Inferior parietal cortex (tissue), 1 donor: ENCODE measurements around the gene DELE1.

Experiments
- DNase-seq: peaks from one replicate; pipeline ENCODE4 v3.0.0-alpha.2; 2016; ENCODE audit errors: extremely low spot score

Gene DELE1, protein sequence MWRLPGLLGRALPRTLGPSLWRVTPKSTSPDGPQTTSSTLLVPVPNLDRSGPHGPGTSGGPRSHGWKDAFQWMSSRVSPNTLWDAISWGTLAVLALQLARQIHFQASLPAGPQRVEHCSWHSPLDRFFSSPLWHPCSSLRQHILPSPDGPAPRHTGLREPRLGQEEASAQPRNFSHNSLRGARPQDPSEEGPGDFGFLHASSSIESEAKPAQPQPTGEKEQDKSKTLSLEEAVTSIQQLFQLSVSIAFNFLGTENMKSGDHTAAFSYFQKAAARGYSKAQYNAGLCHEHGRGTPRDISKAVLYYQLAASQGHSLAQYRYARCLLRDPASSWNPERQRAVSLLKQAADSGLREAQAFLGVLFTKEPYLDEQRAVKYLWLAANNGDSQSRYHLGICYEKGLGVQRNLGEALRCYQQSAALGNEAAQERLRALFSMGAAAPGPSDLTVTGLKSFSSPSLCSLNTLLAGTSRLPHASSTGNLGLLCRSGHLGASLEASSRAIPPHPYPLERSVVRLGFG

DNA sequence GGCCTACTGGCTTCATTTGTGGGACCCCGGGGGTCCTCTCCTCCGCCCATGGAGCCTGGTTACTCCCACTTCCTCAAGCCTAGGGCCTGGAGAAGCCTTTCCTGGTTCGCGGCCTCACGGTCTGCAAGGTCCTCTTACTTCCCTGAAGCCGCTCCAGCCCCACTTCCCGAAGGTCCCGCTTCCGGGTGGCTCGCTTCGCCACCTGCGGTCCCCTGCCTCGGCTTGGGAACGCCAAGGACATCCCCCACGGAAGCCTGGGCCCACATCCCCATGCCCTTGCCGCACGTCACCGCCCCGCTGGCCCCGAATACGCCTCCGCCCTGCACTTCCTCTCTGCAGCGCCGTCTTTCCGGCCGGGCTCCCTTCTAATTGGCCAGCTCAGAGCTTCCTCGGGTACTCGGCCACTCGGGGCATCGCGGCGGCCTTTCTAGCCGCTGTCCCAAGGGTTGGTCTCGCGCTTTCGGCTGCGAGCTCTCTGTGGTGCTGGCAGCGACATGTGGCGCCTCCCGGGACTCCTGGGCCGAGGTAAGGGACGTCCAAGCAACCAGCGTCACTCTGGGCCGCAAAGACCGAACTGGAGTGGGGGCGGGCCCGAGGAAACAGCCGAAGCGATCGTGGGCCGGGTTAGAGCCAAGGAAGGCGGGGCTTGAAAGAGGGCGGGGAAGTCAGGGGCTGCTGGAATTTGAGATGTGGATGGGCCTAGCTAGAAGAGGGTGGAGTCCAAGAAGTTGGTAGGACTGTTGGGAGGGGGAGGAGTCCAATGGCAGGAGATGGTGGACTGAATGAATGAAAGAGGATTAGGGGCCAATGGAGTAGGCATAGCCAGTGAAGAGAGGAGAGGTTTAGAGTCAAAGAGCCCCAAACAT lies at the start of gene DELE1:
TSS of gene DELE1 (plus strand) at position 424 of the 866 bp plus-strand sequence. CDS start at position 495, 71 bp downstream.
- DNase-seq = peak; percentile 95

DNA sequence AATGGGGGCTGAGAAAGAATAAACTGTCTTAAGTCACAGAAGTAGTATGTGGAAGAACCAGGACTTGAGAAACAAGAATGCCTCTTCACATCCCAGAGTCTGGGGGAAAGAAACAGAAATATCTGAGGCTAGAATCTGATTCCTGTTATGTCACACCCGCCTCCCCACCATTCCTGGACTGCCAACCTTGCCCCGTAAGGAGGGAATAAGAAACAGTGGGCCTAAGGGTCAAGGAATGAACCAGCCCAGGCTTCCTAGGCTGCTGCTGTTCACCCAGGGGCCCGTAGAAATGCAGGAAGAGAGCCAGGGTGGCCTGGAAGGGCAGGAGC lies 49.8 kb upstream of the DELE1 start:
- DNase-seq = no peak

DNA sequence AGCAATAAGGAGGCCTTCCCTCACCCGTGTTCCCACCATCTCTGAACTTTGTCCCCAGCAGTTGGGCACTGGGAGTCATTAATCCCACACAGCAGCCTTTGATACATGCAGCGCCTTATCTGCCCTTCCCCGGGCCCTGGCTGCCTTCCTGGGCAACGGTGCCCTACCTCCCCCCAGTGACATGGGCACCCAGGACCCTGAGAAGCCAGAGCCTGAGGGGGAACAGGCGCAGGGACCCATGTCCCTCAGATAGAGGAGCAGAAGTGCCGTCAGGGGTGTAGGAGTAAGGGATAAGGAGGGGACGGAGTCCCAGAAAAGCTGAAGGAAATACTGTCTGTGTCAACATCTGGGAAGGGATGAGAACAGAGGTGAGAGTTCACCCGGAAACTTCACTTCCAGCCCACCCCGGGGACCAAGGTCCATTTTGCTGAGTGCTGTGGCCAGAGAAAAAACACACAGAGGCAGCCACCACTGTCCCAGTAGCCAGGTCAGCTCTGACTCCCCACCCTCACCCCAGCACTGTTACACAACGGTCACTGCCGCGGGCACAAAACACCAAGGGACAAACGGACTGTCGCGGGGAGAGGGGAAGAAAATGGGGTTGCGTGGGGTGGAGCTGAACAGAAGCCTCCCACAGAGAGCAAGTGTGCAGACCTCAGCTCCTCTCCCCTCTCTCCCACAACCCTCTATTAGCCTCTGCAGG lies 49.3 kb upstream of the DELE1 start:
- DNase-seq = no peak

DNA sequence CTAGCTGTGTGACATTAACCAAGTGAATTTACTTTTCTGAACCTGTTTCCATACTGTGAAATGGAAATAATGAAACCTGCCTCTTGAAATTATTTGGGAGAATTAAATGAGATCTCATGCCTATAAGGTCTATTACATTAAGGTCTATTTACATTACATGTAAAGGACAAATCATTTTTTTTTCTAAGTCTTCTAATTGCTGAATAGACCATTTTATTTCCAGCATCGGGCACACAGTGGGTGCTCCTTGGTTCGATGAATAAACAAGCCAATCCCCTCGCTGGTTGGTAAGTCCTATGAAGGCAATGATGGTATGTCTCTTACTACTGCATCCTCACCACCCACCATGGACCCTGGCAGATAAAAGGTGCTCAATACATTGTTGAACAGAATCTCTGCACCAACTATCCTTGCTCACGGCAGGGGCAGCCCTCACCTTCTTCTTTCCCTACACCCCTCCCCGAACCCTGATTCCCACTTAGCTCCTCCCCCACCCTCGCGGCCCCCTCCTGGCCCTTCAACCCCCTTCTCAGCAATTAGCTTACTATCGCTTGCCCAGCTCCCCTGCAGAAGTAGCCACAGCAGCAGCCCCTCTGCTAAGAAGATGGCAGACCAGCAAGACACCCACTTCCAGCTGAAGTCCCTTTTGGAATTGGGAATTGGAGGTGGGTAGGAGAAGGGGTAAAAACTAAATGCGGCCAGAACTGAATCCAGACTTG lies 48.5 kb upstream of the DELE1 start:
- DNase-seq = no peak

DNA sequence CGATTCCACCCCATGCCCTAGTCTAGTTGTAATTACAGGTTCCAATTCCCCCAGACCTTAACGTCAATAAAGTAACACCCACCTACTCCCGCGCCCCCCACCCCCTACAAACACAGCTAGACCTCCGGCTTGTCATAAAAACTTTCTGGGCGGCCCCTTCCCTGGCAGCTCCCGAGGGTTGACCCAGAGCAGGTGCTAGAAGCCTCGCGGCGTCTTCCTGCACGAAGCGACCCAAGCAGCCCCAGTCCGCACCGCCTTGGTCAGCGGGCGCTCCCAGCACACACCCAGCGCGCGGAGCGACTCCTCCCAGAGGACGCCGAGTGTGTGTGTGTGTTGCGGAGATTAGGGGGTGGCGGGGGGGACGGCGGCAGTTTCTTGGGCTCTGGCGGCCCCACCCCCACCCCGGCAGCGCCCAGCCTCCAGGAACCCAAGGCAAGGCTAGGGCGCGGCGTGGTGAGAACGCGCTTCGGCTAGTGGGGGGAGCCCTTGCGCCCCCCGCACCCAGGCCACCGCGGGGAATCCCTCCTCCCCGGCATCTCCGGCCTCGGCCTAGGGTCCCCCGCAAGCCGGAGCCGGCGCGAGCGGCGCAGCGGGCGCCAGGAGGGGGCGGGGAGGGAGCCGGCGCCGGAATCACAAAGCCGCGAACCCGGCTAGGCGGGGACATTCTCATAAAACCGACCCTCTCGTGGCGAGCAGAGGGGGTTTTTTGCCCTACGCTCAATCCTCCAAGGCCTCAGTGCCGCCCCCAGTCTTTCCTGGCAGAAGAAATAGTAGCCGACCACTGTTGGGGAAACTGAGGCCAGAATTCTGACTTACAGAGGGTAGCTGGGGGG lies 47.7 kb upstream of the DELE1 start:
- no peak for DNase-seq

DNA sequence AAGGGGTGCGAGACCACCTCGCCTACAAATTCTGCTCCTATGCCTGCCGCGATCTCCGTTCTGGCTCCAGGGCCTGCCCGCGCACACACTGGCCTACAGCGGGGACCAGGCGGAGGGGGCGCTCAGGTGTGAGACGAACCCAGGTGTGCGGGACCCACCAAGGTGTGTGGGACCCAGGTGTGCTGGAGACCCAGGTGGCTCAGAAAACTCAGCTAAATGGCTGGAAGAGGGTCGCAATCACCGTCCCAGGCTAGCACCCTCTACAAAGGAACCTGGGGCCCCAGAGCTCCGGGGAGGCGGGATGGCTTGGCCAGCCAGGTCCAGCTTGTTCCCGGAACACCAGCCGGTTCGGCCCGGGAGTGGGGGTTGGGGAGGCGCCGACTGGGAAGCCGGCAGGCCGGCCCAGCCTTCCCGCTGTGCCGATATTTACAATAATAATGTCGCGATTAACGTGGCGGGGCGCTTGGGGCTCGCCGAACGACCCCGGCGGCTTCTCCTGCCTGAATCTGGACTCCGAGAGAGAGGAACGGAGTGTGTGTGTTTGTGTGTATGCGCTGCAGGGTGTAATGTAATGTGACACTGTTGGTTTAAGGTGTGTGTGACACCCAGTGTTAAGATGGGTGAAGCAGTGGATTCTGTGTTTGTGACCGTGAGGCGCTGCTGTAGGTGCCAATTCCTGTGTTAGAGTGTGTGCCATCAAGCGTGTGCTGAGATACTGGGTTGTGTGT lies 46.9 kb upstream of the DELE1 start:
- DNase-seq = no peak

DNA sequence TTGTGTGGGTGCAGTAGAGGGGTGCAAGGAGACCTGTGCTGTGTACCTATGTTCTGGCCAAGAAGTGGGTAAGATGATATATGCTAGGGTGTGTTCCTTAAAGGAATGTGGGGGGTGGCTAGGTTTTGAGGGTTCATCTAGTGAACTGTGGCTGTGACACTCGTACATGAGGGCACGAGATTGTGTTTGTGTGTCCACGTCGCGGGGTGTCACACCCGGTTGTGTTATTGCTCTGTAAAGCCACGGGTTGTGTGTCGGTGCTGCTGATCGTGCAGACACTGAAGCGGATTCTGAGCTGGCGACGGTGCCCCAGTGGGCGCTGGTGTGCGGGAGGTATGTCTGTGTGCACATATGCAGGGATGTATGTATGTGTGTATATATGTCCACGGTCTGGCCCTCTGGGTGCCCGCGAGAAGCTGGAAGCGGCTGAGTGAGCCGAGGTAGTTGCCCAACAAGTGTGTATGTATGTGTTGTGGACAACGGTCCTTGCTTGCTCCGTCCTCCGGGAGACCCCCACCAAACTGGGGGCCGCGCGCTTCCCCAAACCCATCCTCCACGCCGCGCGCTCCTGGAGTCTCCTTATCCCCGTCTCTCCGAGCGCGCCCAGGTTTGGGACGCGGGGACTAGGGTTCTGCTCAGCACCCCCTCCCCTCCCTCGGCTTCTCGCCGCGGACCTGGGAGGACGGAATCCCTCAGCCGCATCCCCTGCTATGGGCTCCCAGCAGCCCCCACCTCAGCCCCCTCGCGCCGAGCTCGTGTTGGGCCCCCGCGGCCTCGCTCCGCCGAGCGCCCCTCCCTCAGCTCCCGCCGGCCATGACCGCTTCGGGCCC lies 46.1 kb upstream of the DELE1 start:
- DNase-seq = no peak

DNA sequence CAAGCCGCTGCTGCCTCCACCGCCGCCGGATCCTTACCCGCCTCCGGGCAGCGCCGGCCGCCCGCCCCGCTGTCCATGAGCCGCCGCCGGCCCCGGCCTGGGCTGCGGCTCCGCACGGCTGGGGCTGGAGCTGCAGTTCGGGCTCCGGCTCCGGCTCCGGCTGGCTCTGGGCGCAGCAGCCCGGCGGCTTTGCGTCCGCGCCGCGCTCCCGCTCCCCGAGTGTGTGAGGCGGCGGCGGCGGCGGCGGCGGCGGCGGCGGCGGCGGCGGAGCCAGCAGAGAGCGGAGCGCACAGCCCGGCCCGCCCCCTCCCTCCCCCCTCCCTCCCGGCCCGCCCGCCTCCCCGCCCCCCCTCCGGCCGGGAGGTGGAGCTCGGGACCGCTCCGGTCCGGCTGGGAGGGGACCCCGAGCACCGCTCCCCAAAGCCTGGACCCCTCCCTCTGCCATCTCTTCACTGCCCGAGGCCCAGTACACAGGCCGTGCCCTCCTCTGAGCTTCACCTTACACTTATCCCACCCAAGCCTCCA lies 45.4 kb upstream of the DELE1 start, which contains the start of gene PCDH1:
TSS of gene PCDH1 (minus strand) at position 225 of the 525 bp plus-strand sequence. CDS start at position 77, 148 bp downstream.
- DNase-seq = no peak

DNA sequence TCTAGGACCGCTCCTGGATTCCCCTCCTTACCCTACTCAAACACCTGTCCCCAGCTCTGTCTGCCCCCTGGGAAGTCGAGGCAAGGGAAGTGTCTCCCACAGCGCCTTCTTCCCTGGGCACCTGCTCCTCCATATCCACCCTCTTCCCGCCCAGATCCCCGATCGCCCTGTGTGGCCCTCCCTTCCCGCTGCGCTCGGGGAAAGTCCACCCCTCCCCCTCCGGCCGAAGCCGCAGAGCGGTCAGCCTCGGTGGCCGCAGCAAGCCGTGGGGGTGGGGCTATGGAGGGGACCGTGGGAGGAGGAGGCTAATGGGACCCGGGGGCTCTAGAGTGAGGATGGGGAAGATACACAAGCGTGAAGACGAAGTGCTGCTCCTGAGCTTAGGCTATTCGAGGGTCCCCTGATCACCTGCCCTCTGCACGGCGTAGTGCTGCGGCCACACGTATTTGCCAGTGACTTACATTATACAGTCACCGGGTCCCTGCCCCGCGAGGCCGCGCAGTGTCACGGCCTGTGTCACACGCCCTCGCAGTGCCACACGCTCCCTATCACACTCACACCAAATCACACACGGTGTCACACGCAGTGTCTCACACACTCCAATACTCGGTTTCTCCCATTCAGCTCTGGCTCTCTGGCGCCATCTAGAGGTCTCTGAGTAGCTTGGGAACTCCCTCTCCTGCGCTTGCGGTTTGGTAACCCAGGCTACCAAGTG lies 44.8 kb upstream of the DELE1 start:
- peak; percentile 100 for DNase-seq

DNA sequence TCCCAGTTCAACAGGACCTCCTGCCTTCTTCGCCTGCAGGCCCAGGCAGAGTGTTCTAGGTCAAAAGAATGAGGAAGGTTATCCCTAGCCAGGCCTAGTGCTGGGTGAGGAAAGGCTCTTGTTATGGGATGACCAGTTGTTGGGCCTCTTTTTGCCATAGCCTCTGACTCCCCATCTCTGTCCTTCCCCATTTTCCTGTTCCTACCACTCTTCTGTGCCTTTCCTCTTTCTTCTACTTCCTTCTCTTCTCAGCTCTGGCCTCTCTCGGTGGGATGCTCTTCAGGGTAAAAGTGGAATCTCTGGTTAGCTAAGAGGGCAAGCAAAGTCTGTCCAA lies 44.3 kb upstream of the DELE1 start:
- no peak for DNase-seq

DNA sequence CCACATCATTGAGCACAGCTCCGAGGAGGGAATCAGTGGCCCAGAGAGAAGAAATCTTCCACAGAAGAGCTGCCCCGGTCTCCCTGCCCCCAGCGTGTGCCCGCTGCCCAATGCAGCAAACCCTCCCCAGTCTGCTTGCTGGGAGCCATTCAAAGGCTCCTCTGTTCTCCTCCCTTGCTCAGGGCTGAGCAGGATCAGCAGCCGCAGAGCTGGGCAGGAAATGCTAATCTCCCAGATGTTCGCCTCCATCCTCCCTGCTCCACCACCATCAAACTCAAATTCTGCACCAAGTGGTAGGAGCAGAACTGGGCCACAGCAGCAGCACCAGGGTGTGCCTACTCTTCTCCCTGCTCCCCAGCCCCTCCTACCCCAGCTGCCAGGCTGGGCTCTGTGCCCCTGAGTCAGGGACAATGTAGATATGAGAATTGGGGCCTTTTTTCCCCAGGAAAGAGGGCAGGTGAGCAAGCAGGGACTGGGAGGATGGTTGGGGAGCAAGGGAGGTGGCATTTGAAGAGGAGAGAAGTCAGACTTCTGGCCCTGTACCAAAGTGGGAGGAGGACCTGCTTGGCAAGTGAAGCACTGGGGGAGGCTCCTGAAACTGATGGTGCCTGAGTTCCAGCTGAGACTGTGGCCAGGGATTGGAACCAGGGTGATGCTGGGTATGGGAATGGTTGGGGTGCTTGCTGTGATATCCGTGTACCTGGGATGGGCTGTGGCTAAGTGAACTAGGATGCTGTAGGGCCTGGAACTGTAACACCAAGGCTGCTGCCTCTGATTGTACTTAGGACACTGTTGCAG lies 43.5 kb upstream of the DELE1 start:
- peak; percentile 67 for DNase-seq

DNA sequence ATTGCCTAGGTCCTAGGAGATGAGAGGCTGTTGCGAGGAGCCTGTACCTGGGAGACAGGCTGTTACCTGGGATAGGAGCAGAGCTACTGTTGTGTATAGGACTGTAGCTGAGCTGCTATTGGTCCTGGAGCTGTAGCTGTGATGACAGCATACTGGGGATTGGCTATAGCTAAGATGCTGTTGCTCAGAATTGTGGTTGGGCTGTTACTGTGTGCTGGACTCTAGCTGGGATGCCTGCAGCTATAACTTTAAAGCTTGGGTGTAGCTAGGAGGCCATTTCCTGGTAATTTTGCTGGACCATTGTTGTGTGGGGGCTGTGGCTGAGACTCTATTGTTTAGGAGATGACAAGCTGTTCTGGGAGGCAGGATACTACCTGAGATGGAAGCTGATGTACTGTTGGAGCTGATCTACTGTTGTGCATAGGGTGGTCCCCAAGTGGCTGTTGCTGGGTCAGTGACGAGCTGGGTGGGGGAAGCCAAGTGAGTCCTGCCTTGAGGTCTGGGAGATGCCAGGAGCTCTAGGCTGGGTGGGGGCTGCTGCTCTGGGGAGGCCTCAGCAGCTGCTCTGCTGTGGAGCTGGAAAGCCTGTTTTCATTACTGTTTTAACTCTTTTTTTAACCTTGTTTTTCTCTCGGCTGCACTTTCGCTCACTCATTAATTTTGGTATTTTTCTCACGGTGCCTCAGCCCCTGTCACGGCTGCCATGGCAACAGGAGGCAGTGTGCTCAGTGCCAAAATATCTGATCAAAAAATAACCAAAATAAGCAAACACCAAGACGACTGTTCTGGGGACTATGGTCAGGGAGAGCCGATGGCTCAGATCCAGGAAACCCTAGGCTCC lies 42.5 kb upstream of the DELE1 start:
- DNase-seq = peak; percentile 52

DNA sequence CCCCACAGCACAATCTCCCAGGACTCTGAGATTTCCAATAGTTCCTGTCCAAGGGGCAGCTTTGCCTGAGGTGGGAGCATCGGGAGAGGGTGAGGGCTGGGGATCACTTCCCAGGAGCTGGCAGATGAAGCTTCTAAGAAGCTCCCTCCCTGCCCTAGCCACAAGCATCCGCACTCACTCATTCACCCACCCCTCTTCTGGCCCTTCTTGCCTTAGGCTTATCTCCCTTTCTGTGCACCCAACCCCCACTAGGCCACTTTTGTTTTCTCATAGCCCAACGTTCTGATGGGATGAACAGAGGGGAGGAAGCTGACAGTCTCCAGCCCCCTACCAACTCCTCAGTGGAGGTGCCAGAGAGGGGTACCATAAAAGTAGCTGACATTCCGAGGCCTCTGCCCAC lies 41.8 kb upstream of the DELE1 start:
- no peak for DNase-seq

DNA sequence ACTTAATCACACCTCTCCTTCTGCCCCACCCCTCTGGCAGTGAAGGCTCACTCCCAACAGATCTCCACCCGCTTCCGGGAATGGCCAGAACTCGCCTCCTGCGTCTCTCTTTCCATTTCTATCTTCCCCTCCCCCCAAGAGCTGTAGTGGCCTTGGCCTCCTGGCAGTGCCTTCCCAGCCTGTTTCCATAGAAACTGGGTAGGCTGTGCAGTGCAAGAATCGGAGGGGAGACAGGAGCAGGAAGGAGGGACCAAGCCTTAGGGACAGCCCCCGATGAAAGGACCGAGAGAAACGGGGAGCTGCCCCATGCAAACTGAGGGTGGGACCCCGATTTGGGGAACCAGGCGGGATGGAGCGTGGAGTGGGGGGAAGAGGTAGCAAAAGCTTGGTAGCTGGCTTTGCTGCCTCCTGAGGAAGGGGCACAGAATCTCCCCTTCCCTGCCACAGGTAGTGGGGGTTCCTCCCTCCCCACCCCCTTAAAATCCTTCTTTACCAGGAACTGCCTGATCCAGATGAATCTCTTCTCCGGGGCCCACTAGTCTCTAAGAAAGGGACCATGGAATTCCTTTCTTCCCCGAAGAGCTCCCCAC lies 41.0 kb upstream of the DELE1 start:
- DNase-seq = peak; percentile 68

DNA sequence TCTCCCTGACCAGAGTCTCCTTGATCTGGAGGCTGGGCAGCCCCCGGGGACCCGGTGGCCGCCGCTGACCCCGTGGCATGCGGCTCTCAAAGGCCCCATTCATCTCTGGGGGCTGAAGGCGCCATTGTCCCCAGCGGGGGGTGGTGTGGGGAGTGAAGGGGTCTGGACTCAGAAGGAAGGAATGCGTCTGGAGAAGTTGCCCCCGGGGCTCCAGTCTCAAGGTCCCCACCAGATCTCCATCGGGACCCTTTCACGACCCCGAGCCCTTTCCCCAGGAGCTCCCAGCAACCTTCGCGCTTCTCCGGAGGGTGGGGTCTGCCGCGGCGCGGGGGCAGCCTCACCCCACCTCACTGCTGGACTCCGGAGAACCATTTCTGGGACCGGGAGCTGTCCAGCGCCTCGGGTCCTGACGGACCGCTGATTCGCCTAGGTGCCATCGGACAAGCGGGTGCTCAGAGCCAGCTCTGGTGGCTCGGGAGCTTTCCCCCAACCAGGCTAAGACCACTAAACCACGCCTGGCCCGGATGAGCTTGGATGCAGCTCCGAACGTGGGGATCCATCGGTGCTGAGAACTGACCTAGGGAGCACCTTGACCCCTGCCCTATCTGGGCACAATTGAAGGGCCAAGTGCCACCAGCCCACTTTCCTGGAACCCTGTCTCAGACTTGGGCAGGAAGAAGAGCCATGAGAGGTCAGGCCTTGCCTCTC lies 40.3 kb upstream of the DELE1 start:
- DNase-seq = no peak
